HEK293 (cell line): Measurements from ENCODE around the gene KCNQ1.

Experiments
- BCL11A ChIP-seq: fragments of 450-650 bp; formaldehyde crosslinking; IDR thresholded peaks from 2 replicates; pipeline ENCODE4 v1.5.1; 2016; ENCODE audit warnings: low read depth, missing biosample characterization, missing genetic modification characterization
- CTCF ChIP-seq: fragments of 450-650 bp; formaldehyde crosslinking; IDR thresholded peaks from 2 replicates; pipeline ENCODE4 v1.5.1; 2016; ENCODE audit warnings: missing biosample characterization, missing genetic modification characterization
- HOXC10 ChIP-seq: sonication (generic); formaldehyde crosslinking; IDR thresholded peaks from 2 replicates; pipeline ENCODE4 v1.8.1; 2023; ENCODE audit warnings: mild to moderate bottlenecking, missing genetic modification reagents
- KLF1 ChIP-seq: fragments of 450-650 bp; formaldehyde crosslinking; IDR thresholded peaks from 2 replicates; pipeline ENCODE4 v1.5.1; 2016; ENCODE audit warnings: missing biosample characterization, missing genetic modification characterization
- PATZ1 ChIP-seq: fragments of 450-650 bp; formaldehyde crosslinking; IDR thresholded peaks from 2 replicates; pipeline ENCODE4 v1.5.1; 2016; ENCODE audit warnings: missing biosample characterization, missing genetic modification characterization
- REPIN1 ChIP-seq: fragments of 450-650 bp; formaldehyde crosslinking; IDR thresholded peaks from 2 replicates; pipeline ENCODE4 v1.5.1; 2017; ENCODE audit warnings: missing biosample characterization, missing genetic modification characterization, low read depth
- TCF7L2 ChIP-seq: IDR thresholded peaks from 2 replicates; pipeline ENCODE4 v1.6.1; 2011; ENCODE audit warnings: low read depth, mild to moderate bottlenecking, inconsistent platforms, low read length, moderate library complexity, borderline replicate concordance
- ZBTB21 ChIP-seq: fragments of 450-650 bp; formaldehyde crosslinking; IDR thresholded peaks from 2 replicates; pipeline ENCODE4 v1.5.1; 2017; ENCODE audit warnings: missing biosample characterization, missing genetic modification characterization
- ZNF133 ChIP-seq: fragments of 450-650 bp; formaldehyde crosslinking; IDR thresholded peaks from 2 replicates; pipeline ENCODE4 v1.5.1; 2016; ENCODE audit warnings: missing biosample characterization, missing genetic modification characterization
- ZNF155 ChIP-seq: fragments of 450-650 bp; formaldehyde crosslinking; IDR thresholded peaks from 2 replicates; pipeline ENCODE4 v1.5.1; 2016; ENCODE audit warnings: missing biosample characterization, missing genetic modification characterization
- ZNF169 ChIP-seq: fragments of 450-650 bp; formaldehyde crosslinking; IDR thresholded peaks from 2 replicates; pipeline ENCODE4 v1.5.1; 2016; ENCODE audit warnings: missing biosample characterization, missing genetic modification characterization
- ZNF274 ChIP-seq, 2 experiments: fragments of 200-500 bp in 1 of 2; fragments of 450-650 bp in 1 of 2; sonication (Bioruptor generic) in 1 of 2; formaldehyde crosslinking in 1 of 2; IDR thresholded peaks; 2 replicates each; pipeline versions ENCODE4 v1.5.1 to v1.6.1; 2014 to 2016; ENCODE audit warnings: borderline replicate concordance in 1 of 2, inconsistent platforms in 1 of 2, low read length in 1 of 2, missing biosample characterization in 1 of 2, missing genetic modification characterization in 1 of 2
- ZNF280C ChIP-seq: fragments of 450-650 bp; formaldehyde crosslinking; IDR thresholded peaks from 2 replicates; pipeline ENCODE4 v1.5.1; 2016; ENCODE audit warnings: missing biosample characterization, missing genetic modification characterization
- ZNF629 ChIP-seq: fragments of 450-650 bp; formaldehyde crosslinking; IDR thresholded peaks from 2 replicates; pipeline ENCODE4 v1.5.1; 2017; ENCODE audit warnings: missing biosample characterization, missing genetic modification characterization

- TF ChIP-seq CTCF, result no peak
- TF ChIP-seq BCL11A, result no peak
- no peak for TF ChIP-seq KLF1 (tag by site-specific recombination)
- TF ChIP-seq ZNF280C, result no peak
- no peak for TF ChIP-seq ZNF169 (tag by site-specific recombination)
- TF ChIP-seq ZBTB21 (tag by site-specific recombination), result no peak
- no peak for TF ChIP-seq ZNF133 (tag by site-specific recombination)
- no peak for TF ChIP-seq ZNF629
- no peak for TF ChIP-seq HOXC10 (CRISPR knock-in tag)
- TF ChIP-seq REPIN1 (tag by site-specific recombination), result no peak
- TF ChIP-seq PATZ1 (tag by site-specific recombination), result no peak
- no peak for TF ChIP-seq ZNF155
- no peak for TF ChIP-seq TCF7L2
- no peak for TF ChIP-seq ZNF274 (IDR thresholded peaks at IDR 0.05; ENCODE audit: low read length)
- TF ChIP-seq ZNF274 (tag by site-specific recombination; IDR thresholded peaks at IDR 0.05; ENCODE audit: borderline replicate concordance), result no peak
Measured at GRCh38 chr11:2553886-2554285, 109.1 kb downstream of the KCNQ1 start.
